ENCODE results near the gene GMPPA.

Gene GMPPA

DNA sequence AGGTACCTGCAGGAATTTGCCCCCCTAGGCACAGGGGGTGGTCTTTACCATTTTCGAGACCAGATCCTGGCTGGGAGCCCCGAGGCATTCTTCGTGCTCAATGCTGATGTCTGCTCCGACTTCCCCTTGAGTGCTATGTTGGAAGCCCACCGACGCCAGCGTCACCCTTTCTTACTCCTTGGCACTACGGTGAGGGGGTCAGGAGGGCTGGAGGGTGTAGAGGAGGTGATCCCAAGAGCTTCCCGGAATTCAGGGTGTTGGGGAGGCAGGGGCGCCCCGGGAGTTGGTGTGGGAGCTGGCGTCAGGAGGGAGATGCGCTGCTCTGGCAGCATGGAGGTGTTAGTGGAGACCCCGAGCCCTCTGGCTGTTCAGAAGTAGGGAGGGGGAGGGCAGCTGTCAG is 3.2 kb downstream of the GMPPA start:
- no peak overlapping the region for H3K4me3 ChIP-seq (ENCODE audit: low read length in 2 of 2)
- no peak overlapping the region for H4K8ac ChIP-seq (ENCODE audit: low read depth, low read length)
- H4K91ac ChIP-seq (ENCODE audit: low read depth, low read length, poor library complexity), result no peak overlapping the region
- peaks cover 11 to 16% (median 12%) of the 10 kb centered on the region in 3 experiments for H3K27me3 ChIP-seq (ENCODE audit: control insufficient read depth in 3 of 3, insufficient read depth in 3 of 3, low read depth in 1 of 3, low read length in 3 of 3)
- H3K9ac ChIP-seq (ENCODE audit: low read depth, low read length, poor library complexity), result no peak overlapping the region
- H3K4me1 ChIP-seq (ENCODE audit: control insufficient read depth in 2 of 2, insufficient read depth in 1 of 2, low read depth in 1 of 2, low read length in 2 of 2), result peaks cover 6 to 9% of the 10 kb centered on the region in 2 donors
- no peaks in the 10 kb centered on the region for H3K9me3 ChIP-seq (replicated peaks in 1 of 2; ENCODE audit: control insufficient read depth in 2 of 2, insufficient read depth in 1 of 2, low read depth in 1 of 2, low read length in 2 of 2)
- no peak overlapping the region for H3K23ac ChIP-seq (ENCODE audit: low read depth, low read length, poor library complexity)
- H3K14ac ChIP-seq (ENCODE audit: low read length), result no peak overlapping the region
- no peak overlapping the region for H3K4me2 ChIP-seq (ENCODE audit: insufficient read depth, low read length, poor library complexity, severe bottlenecking)
- no peak overlapping the region for H2BK120ac ChIP-seq (ENCODE audit: low read depth, low read length)
- H2AFZ ChIP-seq (ENCODE audit: low read length), result no peak overlapping the region
- no peak overlapping the region for H3K27ac ChIP-seq (replicated peaks; ENCODE audit: low read length)
- H2BK15ac ChIP-seq (ENCODE audit: low read length), result no peak overlapping the region
- no CpG with 5 or more reads among the region's 14 CpGs for WGBS, 2 donors (ENCODE audit: extremely low coverage in 2 of 2, insufficient read length in 2 of 2, insufficient replicate concordance in 1 of 2)
- H3K36me3 ChIP-seq (replicated peaks in 1 of 2; ENCODE audit: control insufficient read depth in 2 of 2, insufficient read depth in 2 of 2, low read length in 2 of 2), result peaks cover 5% of the 10 kb centered on the region in 2 donors
- no peak overlapping the region for H2AK5ac ChIP-seq (ENCODE audit: low read depth, low read length)
- H2BK12ac ChIP-seq (ENCODE audit: low read length), result no peak overlapping the region
- no peak overlapping the region for H3K18ac ChIP-seq (ENCODE audit: low read length)
- no peak overlapping the region for H3K4ac ChIP-seq (ENCODE audit: low read length)
- no peak overlapping the region for H2BK5ac ChIP-seq (ENCODE audit: low read length)
- H3K79me1 ChIP-seq (ENCODE audit: low read depth, low read length), result no peaks in the 10 kb centered on the region
- no peak for DNase-seq (ENCODE audit: low spot score)

- H3K79me1 ChIP-seq (ENCODE audit: low read depth, low read length), result no peaks in the 10 kb centered on the region
- no peak overlapping the region for H4K8ac ChIP-seq (ENCODE audit: low read depth, low read length)
- peaks cover 5% of the 10 kb centered on the region in 2 donors for H3K36me3 ChIP-seq (replicated peaks in 1 of 2; ENCODE audit: control insufficient read depth in 2 of 2, insufficient read depth in 2 of 2, low read length in 2 of 2)
- H2BK120ac ChIP-seq (ENCODE audit: low read depth, low read length), result no peak overlapping the region
- no peak overlapping the region for H3K4me2 ChIP-seq (ENCODE audit: insufficient read depth, low read length, poor library complexity, severe bottlenecking)
- H2AK5ac ChIP-seq (ENCODE audit: low read depth, low read length), result no peak overlapping the region
- no peak for DNase-seq (ENCODE audit: low spot score)
- H3K9ac ChIP-seq (ENCODE audit: low read depth, low read length, poor library complexity), result no peak overlapping the region
- H3K27ac ChIP-seq (replicated peaks; ENCODE audit: low read length), result no peak overlapping the region
- H3K4ac ChIP-seq (ENCODE audit: low read length), result no peak overlapping the region
- H2BK12ac ChIP-seq (ENCODE audit: low read length), result no peak overlapping the region
- H4K91ac ChIP-seq (ENCODE audit: low read depth, low read length, poor library complexity), result no peak overlapping the region
- peaks cover 10 to 17% of the 10 kb centered on the region in 2 donors for H3K4me1 ChIP-seq (ENCODE audit: control insufficient read depth in 2 of 2, insufficient read depth in 1 of 2, low read depth in 1 of 2, low read length in 2 of 2)
- H2BK5ac ChIP-seq (ENCODE audit: low read length), result no peak overlapping the region
- no peaks in the 10 kb centered on the region for H3K9me3 ChIP-seq (replicated peaks in 1 of 2; ENCODE audit: control insufficient read depth in 2 of 2, insufficient read depth in 1 of 2, low read depth in 1 of 2, low read length in 2 of 2)
- no peak overlapping the region for H2AFZ ChIP-seq (ENCODE audit: low read length)
- H3K27me3 ChIP-seq (ENCODE audit: control insufficient read depth in 3 of 3, insufficient read depth in 3 of 3, low read depth in 1 of 3, low read length in 3 of 3), result peaks cover 3 to 10% (median 4%) of the 10 kb centered on the region in 3 experiments
- no peak overlapping the region for H3K4me3 ChIP-seq (ENCODE audit: low read length in 2 of 2)
- no peak overlapping the region for H2BK15ac ChIP-seq (ENCODE audit: low read length)
- H3K14ac ChIP-seq (ENCODE audit: low read length), result no peak overlapping the region
- no peak overlapping the region for H3K23ac ChIP-seq (ENCODE audit: low read depth, low read length, poor library complexity)
- H3K18ac ChIP-seq (ENCODE audit: low read length), result no peak overlapping the region
Observed at GRCh38 chr2:219502618-219503017, 3.9 kb downstream of the GMPPA start.

DNA sequence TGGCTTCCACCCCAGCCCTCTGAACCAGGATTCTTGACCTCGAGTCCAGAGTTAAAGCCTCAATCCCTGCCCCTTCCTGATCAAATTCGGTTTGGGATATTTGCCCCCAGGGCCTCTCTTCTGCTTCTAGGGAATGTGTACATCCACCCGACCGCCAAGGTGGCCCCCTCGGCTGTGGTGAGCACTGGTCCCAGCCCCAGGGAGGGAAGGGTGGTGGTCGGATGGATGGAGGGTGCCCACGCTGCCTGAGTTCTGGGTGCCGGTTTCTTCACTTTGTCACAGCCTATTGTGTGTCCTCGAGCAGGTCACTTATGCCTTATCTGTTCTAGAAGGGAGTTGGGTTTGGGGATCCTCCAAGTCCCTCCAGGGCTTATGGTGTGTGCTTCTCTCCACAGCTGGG is 6.9 kb downstream of the GMPPA start:
- Histone ChIP-seq H3K4ac (ENCODE audit: low read length) (no peak overlapping the region), H2BK5ac (ENCODE audit: low read length) (no peak overlapping the region), H3K23ac (ENCODE audit: low read depth, low read length, poor library complexity) (peak overlapping the region; percentile 67), H2AFZ (ENCODE audit: low read length) (no peak overlapping the region), H2BK15ac (ENCODE audit: low read length) (no peak overlapping the region), H2BK120ac (ENCODE audit: low read depth, low read length) (no peak overlapping the region), H3K18ac (ENCODE audit: low read length) (no peak overlapping the region), H3K36me3 (replicated peaks in 1 of 2; ENCODE audit: control insufficient read depth in 2 of 2, insufficient read depth in 2 of 2, low read length in 2 of 2) (peaks cover 5% of the 10 kb centered on the region in 2 donors), H3K4me2 (ENCODE audit: insufficient read depth, low read length, poor library complexity, severe bottlenecking) (no peak overlapping the region), H3K9ac (ENCODE audit: low read depth, low read length, poor library complexity) (no peak overlapping the region), H4K8ac (ENCODE audit: low read depth, low read length) (no peak overlapping the region), H3K27me3 (ENCODE audit: control insufficient read depth in 3 of 3, insufficient read depth in 3 of 3, low read depth in 1 of 3, low read length in 3 of 3) (peaks cover 0 to 7% (median 0%) of the 10 kb centered on the region in 3 experiments), H3K4me3 (ENCODE audit: low read length in 2 of 2) (no peak overlapping the region), H2AK5ac (ENCODE audit: low read depth, low read length) (no peak overlapping the region), H4K91ac (ENCODE audit: low read depth, low read length, poor library complexity) (no peak overlapping the region), H3K14ac (ENCODE audit: low read length) (no peak overlapping the region), H3K4me1 (ENCODE audit: control insufficient read depth in 2 of 2, insufficient read depth in 1 of 2, low read depth in 1 of 2, low read length in 2 of 2) (peaks cover 17 to 31% of the 10 kb centered on the region in 2 donors), H3K27ac (replicated peaks; ENCODE audit: low read length) (no peak overlapping the region), H3K79me1 (ENCODE audit: low read depth, low read length) (no peaks in the 10 kb centered on the region), H2BK12ac (ENCODE audit: low read length) (no peak overlapping the region), H3K9me3 (replicated peaks in 1 of 2; ENCODE audit: control insufficient read depth in 2 of 2, insufficient read depth in 1 of 2, low read depth in 1 of 2, low read length in 2 of 2) (no peaks in the 10 kb centered on the region)
- DNase-seq (ENCODE audit: low spot score), result no peak
- WGBS, 2 donors (ENCODE audit: extremely low coverage in 2 of 2, insufficient read length in 2 of 2, insufficient replicate concordance in 1 of 2), result no CpG with 5 or more reads among the region's 9 CpGs

DNA sequence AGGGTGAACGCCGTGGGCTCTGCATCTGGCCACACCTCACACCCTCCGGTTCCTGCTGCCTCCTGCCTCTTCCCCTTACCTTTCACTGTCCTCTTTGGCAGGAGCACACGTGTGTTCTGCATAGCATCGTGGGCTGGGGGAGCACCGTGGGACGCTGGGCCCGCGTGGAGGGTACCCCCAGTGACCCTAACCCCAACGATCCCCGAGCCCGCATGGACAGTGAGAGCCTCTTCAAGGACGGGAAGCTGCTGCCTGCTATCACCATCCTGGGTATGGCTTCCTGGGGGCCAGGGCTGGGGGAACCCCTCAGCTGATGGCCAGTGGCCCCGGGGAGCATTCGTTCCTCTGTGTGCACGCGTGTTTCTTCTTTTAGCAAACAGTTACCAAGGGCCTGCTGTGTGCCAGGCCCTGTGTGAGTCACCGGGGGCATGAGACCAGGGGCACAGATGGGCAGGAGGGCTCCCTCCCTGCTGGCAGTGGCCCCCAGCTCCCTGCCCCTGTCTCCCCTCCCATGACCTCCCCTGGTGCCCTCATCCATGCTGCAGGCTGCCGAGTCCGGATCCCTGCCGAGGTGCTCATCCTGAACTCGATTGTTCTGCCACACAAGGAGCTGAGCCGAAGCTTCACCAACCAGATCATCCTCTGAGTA is 7.6 kb downstream of the GMPPA start:
- Histone ChIP-seq H3K9ac (ENCODE audit: low read depth, low read length, poor library complexity) (no peak overlapping the region), H3K36me3 (replicated peaks in 1 of 2; ENCODE audit: control insufficient read depth in 2 of 2, insufficient read depth in 2 of 2, low read length in 2 of 2) (peaks cover 5% of the 10 kb centered on the region in 2 donors), H2BK15ac (ENCODE audit: low read length) (no peak overlapping the region), H2BK120ac (ENCODE audit: low read depth, low read length) (no peak overlapping the region), H3K23ac (ENCODE audit: low read depth, low read length, poor library complexity) (peak overlapping the region; percentile 67), H3K18ac (ENCODE audit: low read length) (no peak overlapping the region), H3K4me2 (ENCODE audit: insufficient read depth, low read length, poor library complexity, severe bottlenecking) (no peak overlapping the region), H2AK5ac (ENCODE audit: low read depth, low read length) (no peak overlapping the region), H3K27ac (replicated peaks; ENCODE audit: low read length) (no peak overlapping the region), H2BK5ac (ENCODE audit: low read length) (no peak overlapping the region), H4K91ac (ENCODE audit: low read depth, low read length, poor library complexity) (no peak overlapping the region), H3K79me1 (ENCODE audit: low read depth, low read length) (no peaks in the 10 kb centered on the region), H3K4ac (ENCODE audit: low read length) (no peak overlapping the region), H4K8ac (ENCODE audit: low read depth, low read length) (no peak overlapping the region), H3K14ac (ENCODE audit: low read length) (no peak overlapping the region), H3K9me3 (replicated peaks in 1 of 2; ENCODE audit: control insufficient read depth in 2 of 2, insufficient read depth in 1 of 2, low read depth in 1 of 2, low read length in 2 of 2) (peaks cover 0 to under 1% of the 10 kb centered on the region in 2 donors), H3K4me1 (ENCODE audit: control insufficient read depth in 2 of 2, insufficient read depth in 1 of 2, low read depth in 1 of 2, low read length in 2 of 2) (peaks cover 18 to 36% of the 10 kb centered on the region in 2 donors), H3K27me3 (ENCODE audit: control insufficient read depth in 3 of 3, insufficient read depth in 3 of 3, low read depth in 1 of 3, low read length in 3 of 3) (peaks cover 0 to 8% (median 5%) of the 10 kb centered on the region in 3 experiments), H2BK12ac (ENCODE audit: low read length) (no peak overlapping the region), H2AFZ (ENCODE audit: low read length) (peak overlapping the region; percentile 59), H3K4me3 (ENCODE audit: low read length in 2 of 2) (no peak overlapping the region)
- no CpG with 5 or more reads among the region's 23 CpGs for WGBS, 2 donors (ENCODE audit: extremely low coverage in 2 of 2, insufficient read length in 2 of 2, insufficient replicate concordance in 1 of 2)
- DNase-seq (ENCODE audit: low spot score), result no peak
